Omental fat pad (tissue), 4 donors: ENCODE measurements around the gene OSTM1. TPM values are rescaled to one million over a fixed set of nuclear protein-coding genes. Genes with fewer than 3 reads are reported as not detected.

Experiments used
- ATAC-seq: fragments of 150-250 bp; one replicate; pipeline ENCODE4 v1.9.1; 2016; ENCODE audit warnings: mild to moderate bottlenecking, moderate library complexity; ENCODE audit not compliant: low FRiP score
- DNase-seq: peaks from one replicate; pipeline ENCODE4 v3.0.0-alpha.2; 2019; ENCODE audit warnings: low spot score
- total RNA-seq, 4 donors: library from RNA; depleted of rRNA; stranded (reverse); fragments of >200 nt; gene quantifications; one replicate each; pipeline ENCODE4 v1.1.0, GENCODE V29; 2016
- TF ChIP-seq, protein P1 (sequence below), 3 donors: fragments of 450-650 bp; IDR thresholded peaks; one replicate each; pipeline ENCODE4 v1.5.1; 2016 to 2017; ENCODE audit warnings: antibody characterized with exemption in 3 of 3, mild to moderate bottlenecking in 3 of 3, moderate library complexity in 2 of 3

OSTM1 gene
- total RNA-seq, 4 donors from 2014 or later, result 38.5 to 53.4 (median 43.1) TPM

DNA sequence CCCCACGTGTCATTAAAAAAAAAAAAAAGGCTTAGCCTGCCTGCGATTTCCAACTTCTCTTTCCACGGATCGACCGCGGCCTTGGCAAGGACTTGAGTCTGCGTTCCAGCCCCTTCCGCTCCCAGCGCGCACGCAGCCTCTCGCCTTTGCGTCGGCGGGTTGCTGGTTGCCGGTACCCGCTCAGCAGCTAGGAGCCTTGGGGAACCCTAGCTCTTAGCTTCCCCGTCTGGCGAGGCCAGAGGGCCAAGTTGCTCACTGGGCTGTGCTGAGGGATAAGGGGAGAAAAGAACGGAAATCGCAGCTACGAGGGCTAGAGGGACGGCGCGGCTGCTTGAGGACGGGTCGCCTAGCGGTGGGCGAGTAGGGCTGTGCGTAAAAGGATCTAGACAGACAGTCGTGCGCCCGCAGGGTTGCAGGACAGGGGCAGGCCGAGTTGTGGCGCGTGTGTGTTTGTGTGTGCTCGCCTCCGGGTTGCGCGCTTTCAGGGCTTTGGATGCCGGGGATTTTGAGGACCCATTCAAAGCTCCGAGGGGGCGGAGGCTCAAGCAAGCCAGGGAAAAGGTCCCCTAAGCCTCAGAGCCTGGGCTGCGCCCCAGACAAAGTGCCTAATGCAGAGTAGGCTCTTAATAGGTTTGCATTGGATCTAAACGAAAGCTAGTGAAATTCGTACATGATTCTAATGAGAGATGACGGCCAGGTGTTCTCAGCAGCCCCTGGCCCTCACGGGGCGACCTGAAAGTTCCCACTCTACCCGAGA lies 40.5 kb upstream of the OSTM1 start:
- ATAC-seq (no peak), DNase-seq (no peak)
- TF ChIP-seq, protein P1, sequence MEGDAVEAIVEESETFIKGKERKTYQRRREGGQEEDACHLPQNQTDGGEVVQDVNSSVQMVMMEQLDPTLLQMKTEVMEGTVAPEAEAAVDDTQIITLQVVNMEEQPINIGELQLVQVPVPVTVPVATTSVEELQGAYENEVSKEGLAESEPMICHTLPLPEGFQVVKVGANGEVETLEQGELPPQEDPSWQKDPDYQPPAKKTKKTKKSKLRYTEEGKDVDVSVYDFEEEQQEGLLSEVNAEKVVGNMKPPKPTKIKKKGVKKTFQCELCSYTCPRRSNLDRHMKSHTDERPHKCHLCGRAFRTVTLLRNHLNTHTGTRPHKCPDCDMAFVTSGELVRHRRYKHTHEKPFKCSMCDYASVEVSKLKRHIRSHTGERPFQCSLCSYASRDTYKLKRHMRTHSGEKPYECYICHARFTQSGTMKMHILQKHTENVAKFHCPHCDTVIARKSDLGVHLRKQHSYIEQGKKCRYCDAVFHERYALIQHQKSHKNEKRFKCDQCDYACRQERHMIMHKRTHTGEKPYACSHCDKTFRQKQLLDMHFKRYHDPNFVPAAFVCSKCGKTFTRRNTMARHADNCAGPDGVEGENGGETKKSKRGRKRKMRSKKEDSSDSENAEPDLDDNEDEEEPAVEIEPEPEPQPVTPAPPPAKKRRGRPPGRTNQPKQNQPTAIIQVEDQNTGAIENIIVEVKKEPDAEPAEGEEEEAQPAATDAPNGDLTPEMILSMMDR (IDR thresholded peaks at IDR 0.05), result no peak

GRCh38 chr6:108113557-108114519 lies 39.3 kb upstream of the OSTM1 start:
- ATAC-seq (peak; percentile 33), DNase-seq (no peak)
- TF ChIP-seq, protein P1 (IDR thresholded peaks at IDR 0.05), result no peak

GRCh38 chr6:108108374-108108773 lies 33.8 kb upstream of the OSTM1 start:
- ATAC-seq, result no peak
- TF ChIP-seq, protein P1 (IDR thresholded peaks at IDR 0.05), result no peak
- no peak for DNase-seq

- TF ChIP-seq, protein P1 (IDR thresholded peaks at IDR 0.05), result no peak
- DNase-seq, result no peak
- ATAC-seq, result no peak
These were observed 32.6 kb upstream of the OSTM1 start for GRCh38 chr6:108107102-108107501.

DNA sequence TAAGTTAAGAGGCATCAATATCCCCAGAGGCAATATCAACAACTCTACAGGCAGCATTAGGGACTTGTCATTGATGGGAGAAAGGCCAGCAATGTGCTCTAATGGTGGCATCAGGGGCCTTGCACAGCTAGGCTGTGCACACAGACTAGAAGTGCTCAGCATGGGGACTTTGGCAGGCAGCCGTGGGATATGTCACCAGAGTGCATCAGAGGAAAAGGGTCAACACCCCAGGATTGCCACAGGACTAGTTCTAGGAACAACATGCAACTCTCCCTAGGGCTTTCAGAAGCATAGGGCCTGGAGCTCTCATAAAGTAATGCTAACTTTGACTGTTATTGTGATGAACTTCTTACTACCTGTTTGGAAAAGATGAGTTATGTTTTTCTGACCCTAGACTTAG lies 32.2 kb upstream of the OSTM1 start:
- ATAC-seq (no peak), DNase-seq (no peak)
- TF ChIP-seq, protein P1 (IDR thresholded peaks at IDR 0.05), result no peak

- TF ChIP-seq, protein P1 (IDR thresholded peaks at IDR 0.05), result no peak
- no peak for DNase-seq
- no peak for ATAC-seq
These were observed 31.7 kb upstream of the OSTM1 start for GRCh38 chr6:108106261-108106660.
